ENCODE measurements around the gene RET. TPM values are rescaled to one million over a fixed set of nuclear protein-coding genes. Genes with fewer than 3 reads are reported as not detected.

The RET gene
- 0.21 and 0.59 TPM in 2 replicates for total RNA-seq

- intact Hi-C loops (cut with micrococcal nuclease) = no loop called here
- peak within 1 kb of the TSS; percentile 30 for H3K4me3 Mint-ChIP-seq (ENCODE audit: low read depth)
- DNase-seq (ENCODE audit: low spot score) = peak; percentile 21
- H3K27me3 Mint-ChIP-seq (ENCODE audit: low read depth) = peaks cover 37% of the 10 kb centered on the region
- no peaks in the 10 kb centered on the region for H3K36me3 Mint-ChIP-seq (ENCODE audit: low read depth)
- H3K9me3 Mint-ChIP-seq = no peaks in the 10 kb centered on the region
- H3K27ac Mint-ChIP-seq = no peak within 1 kb of the TSS
- H3K4me1 Mint-ChIP-seq (ENCODE audit: low read depth) = peaks cover 3% of the 10 kb centered on the region
These were observed at the start of gene RET for GRCh38 chr10:43076876-43077420. Gene RET, plus strand, starts transcription at chr10:43077069. Its CDS starts 190 bp downstream, at chr10:43077259.

- no peaks in the 10 kb centered on the region for H3K27me3 Mint-ChIP-seq (ENCODE audit: low read depth)
- intact Hi-C loops (cut with micrococcal nuclease) = no loop called here
- no peaks in the 10 kb centered on the region for H3K36me3 Mint-ChIP-seq (ENCODE audit: low read depth)
- H3K27ac Mint-ChIP-seq = no peak overlapping the region
- H3K4me3 Mint-ChIP-seq (ENCODE audit: low read depth) = no peak overlapping the region
- no peak for DNase-seq (ENCODE audit: low spot score)
- peaks cover 7% of the 10 kb centered on the region for H3K9me3 Mint-ChIP-seq
- no peaks in the 10 kb centered on the region for H3K4me1 Mint-ChIP-seq (ENCODE audit: low read depth)
These were observed 49.4 kb upstream of the RET start for GRCh38 chr10:43027331-43027955.

- H3K4me3 Mint-ChIP-seq (ENCODE audit: low read depth) = no peak overlapping the region
- H3K36me3 Mint-ChIP-seq (ENCODE audit: low read depth) = no peaks in the 10 kb centered on the region
- H3K9me3 Mint-ChIP-seq = peaks cover 14% of the 10 kb centered on the region
- H3K27me3 Mint-ChIP-seq (ENCODE audit: low read depth) = no peaks in the 10 kb centered on the region
- intact Hi-C loops (cut with micrococcal nuclease) = no loop called here
- no peak overlapping the region for H3K27ac Mint-ChIP-seq
- no peaks in the 10 kb centered on the region for H3K4me1 Mint-ChIP-seq (ENCODE audit: low read depth)
- DNase-seq (ENCODE audit: low spot score) = no peak
These were observed 48.7 kb upstream of the RET start for GRCh38 chr10:43028143-43028542.

- Mint-ChIP-seq H3K9me3 (peaks cover 14% of the 10 kb centered on the region), H3K36me3 (ENCODE audit: low read depth) (no peaks in the 10 kb centered on the region), H3K4me3 (ENCODE audit: low read depth) (no peak overlapping the region), H3K27ac (no peak overlapping the region), H3K4me1 (ENCODE audit: low read depth) (no peaks in the 10 kb centered on the region), H3K27me3 (ENCODE audit: low read depth) (no peaks in the 10 kb centered on the region)
- DNase-seq (ENCODE audit: low spot score) = no peak
- intact Hi-C loops (cut with micrococcal nuclease) = no loop called here
These were observed 47.8 kb upstream of the RET start for GRCh38 chr10:43029043-43029442.

GRCh38 chr10:43032613-43033012 is 44.3 kb upstream of the RET start:
- DNase-seq (ENCODE audit: low spot score) = no peak
- H3K4me3 Mint-ChIP-seq (ENCODE audit: low read depth) = no peak overlapping the region
- H3K36me3 Mint-ChIP-seq (ENCODE audit: low read depth) = no peaks in the 10 kb centered on the region
- peaks cover 14% of the 10 kb centered on the region for H3K9me3 Mint-ChIP-seq
- H3K27ac Mint-ChIP-seq = no peak overlapping the region
- H3K4me1 Mint-ChIP-seq (ENCODE audit: low read depth) = no peaks in the 10 kb centered on the region
- H3K27me3 Mint-ChIP-seq (ENCODE audit: low read depth) = no peaks in the 10 kb centered on the region
- intact Hi-C loops (cut with micrococcal nuclease) = no loop called here

- Mint-ChIP-seq H3K27me3 (ENCODE audit: low read depth) (no peaks in the 10 kb centered on the region), H3K4me3 (ENCODE audit: low read depth) (no peak overlapping the region), H3K9me3 (peaks cover 14% of the 10 kb centered on the region), H3K36me3 (ENCODE audit: low read depth) (no peaks in the 10 kb centered on the region), H3K27ac (no peak overlapping the region), H3K4me1 (ENCODE audit: low read depth) (no peaks in the 10 kb centered on the region)
- intact Hi-C loops (cut with micrococcal nuclease) = no loop called here
- DNase-seq (ENCODE audit: low spot score) = no peak
These were observed 41.1 kb upstream of the RET start for GRCh38 chr10:43035800-43036199.

GRCh38 chr10:43036481-43037428 is 40.1 kb upstream of the RET start:
- no peaks in the 10 kb centered on the region for H3K27me3 Mint-ChIP-seq (ENCODE audit: low read depth)
- H3K27ac Mint-ChIP-seq = no peak overlapping the region
- intact Hi-C loops (cut with micrococcal nuclease) = no loop called here
- DNase-seq (ENCODE audit: low spot score) = peak; percentile 4
- H3K4me1 Mint-ChIP-seq (ENCODE audit: low read depth) = no peaks in the 10 kb centered on the region
- H3K4me3 Mint-ChIP-seq (ENCODE audit: low read depth) = no peak overlapping the region
- no peaks in the 10 kb centered on the region for H3K36me3 Mint-ChIP-seq (ENCODE audit: low read depth)
- H3K9me3 Mint-ChIP-seq = peaks cover 14% of the 10 kb centered on the region

GRCh38 chr10:43037440-43037839 is 39.4 kb upstream of the RET start:
- H3K27me3 Mint-ChIP-seq (ENCODE audit: low read depth) = no peaks in the 10 kb centered on the region
- intact Hi-C loops (cut with micrococcal nuclease) = no loop called here
- H3K4me1 Mint-ChIP-seq (ENCODE audit: low read depth) = no peaks in the 10 kb centered on the region
- peaks cover 7% of the 10 kb centered on the region for H3K9me3 Mint-ChIP-seq
- H3K36me3 Mint-ChIP-seq (ENCODE audit: low read depth) = no peaks in the 10 kb centered on the region
- no peak overlapping the region for H3K4me3 Mint-ChIP-seq (ENCODE audit: low read depth)
- no peak overlapping the region for H3K27ac Mint-ChIP-seq
- no peak for DNase-seq (ENCODE audit: low spot score)

- intact Hi-C loops (cut with micrococcal nuclease) = no loop called here
- H3K9me3 Mint-ChIP-seq = no peaks in the 10 kb centered on the region
- H3K27me3 Mint-ChIP-seq (ENCODE audit: low read depth) = no peaks in the 10 kb centered on the region
- no peak overlapping the region for H3K27ac Mint-ChIP-seq
- no peaks in the 10 kb centered on the region for H3K36me3 Mint-ChIP-seq (ENCODE audit: low read depth)
- no peaks in the 10 kb centered on the region for H3K4me1 Mint-ChIP-seq (ENCODE audit: low read depth)
- peak; percentile 3 for DNase-seq (ENCODE audit: low spot score)
- no peak overlapping the region for H3K4me3 Mint-ChIP-seq (ENCODE audit: low read depth)
These were observed 38.7 kb upstream of the RET start for GRCh38 chr10:43037942-43038782.

GRCh38 chr10:43038783-43039623 is 37.9 kb upstream of the RET start:
- DNase-seq (ENCODE audit: low spot score) = peak; percentile 6
- Mint-ChIP-seq H3K4me1 (ENCODE audit: low read depth) (no peaks in the 10 kb centered on the region), H3K4me3 (ENCODE audit: low read depth) (no peak overlapping the region), H3K36me3 (ENCODE audit: low read depth) (no peaks in the 10 kb centered on the region), H3K27ac (no peak overlapping the region), H3K9me3 (no peaks in the 10 kb centered on the region), H3K27me3 (ENCODE audit: low read depth) (no peaks in the 10 kb centered on the region)
- intact Hi-C loops (cut with micrococcal nuclease) = no loop called here

GRCh38 chr10:43039624-43040481 is 37.0 kb upstream of the RET start:
- Mint-ChIP-seq H3K27me3 (ENCODE audit: low read depth) (no peaks in the 10 kb centered on the region), H3K4me1 (ENCODE audit: low read depth) (no peaks in the 10 kb centered on the region), H3K36me3 (ENCODE audit: low read depth) (no peaks in the 10 kb centered on the region), H3K27ac (no peak overlapping the region), H3K9me3 (no peaks in the 10 kb centered on the region), H3K4me3 (ENCODE audit: low read depth) (no peak overlapping the region)
- intact Hi-C loops (cut with micrococcal nuclease) = no loop called here
- DNase-seq (ENCODE audit: low spot score) = no peak

All from activated T-helper 2 cell treated with anti-CD3 and anti-CD28 coated beads, Interferon-gamma antibody, Interleukin-2, Interleukin-4, amounts not matched to agents 10 μg/mL and 5 μg/mL and 100 μg/mL, durations not matched to agents 14 hours and 24 hours and 36 hours (primary cell).